GM23338 (cell line): Measurements from ENCODE around the gene STAU1. TPM values are rescaled to one million over a fixed set of nuclear protein-coding genes. Genes with fewer than 3 reads are reported as not detected.

Source experiments
- ATAC-seq: fragments of 200-7000 bp; cut with Tn5 transposase; 3 replicates; pipeline ENCODE4 v1.9.1; 2020
- DNase-seq: peaks from one replicate; pipeline ENCODE4 v3.0.0-alpha.2; 2015; ENCODE audit warnings: low spot score
- H2AFZ ChIP-seq: fragments of 200-600 bp; sonication (generic); 2 replicates; pipeline ENCODE4 v1.8.0; 2016; ENCODE audit warnings: antibody characterized with exemption, mild to moderate bottlenecking, moderate library complexity
- H3F3A ChIP-seq: fragments of 200-600 bp; sonication (generic); replicated peaks from 2 replicates; pipeline ENCODE4 v1.8.0; 2017; ENCODE audit warnings: antibody characterized with exemption, mixed run types, low read depth
- H3K27ac ChIP-seq: fragments of 200-600 bp; sonication (generic); 2 replicates; pipeline ENCODE4 v1.6.1; 2016; ENCODE audit warnings: low read depth
- H3K27me3 ChIP-seq: fragments of 200-600 bp; sonication (generic); 2 replicates; pipeline ENCODE4 v1.8.0; 2016; ENCODE audit warnings: mild to moderate bottlenecking, mixed run types, moderate library complexity; ENCODE audit not compliant: insufficient read depth
- H3K36me3 ChIP-seq: fragments of 200-600 bp; sonication (generic); 2 replicates; pipeline ENCODE4 v1.8.0; 2016; ENCODE audit warnings: mild to moderate bottlenecking; ENCODE audit not compliant: insufficient read depth
- H3K4me1 ChIP-seq: fragments of 200-600 bp; sonication (generic); 2 replicates; pipeline ENCODE4 v1.8.0; 2016; ENCODE audit warnings: mild to moderate bottlenecking, moderate library complexity; ENCODE audit not compliant: insufficient read depth
- H3K4me2 ChIP-seq: fragments of 200-600 bp; sonication (generic); 2 replicates; pipeline ENCODE4 v1.7.1; 2017; ENCODE audit warnings: mixed run types
- H3K4me3 ChIP-seq: fragments of 200-600 bp; sonication (generic); 2 replicates; pipeline ENCODE4 v1.6.1; 2016; ENCODE audit warnings: mixed run types
- H3K79me2 ChIP-seq: fragments of 200-600 bp; sonication (generic); replicated peaks from 2 replicates; pipeline ENCODE4 v1.8.0; 2017; ENCODE audit warnings: mild to moderate bottlenecking; ENCODE audit not compliant: insufficient read depth
- H3K9me2 ChIP-seq: fragments of 200-600 bp; sonication (generic); 2 replicates; pipeline ENCODE4 v1.8.0; 2017; ENCODE audit not compliant: insufficient read depth
- H4K20me1 ChIP-seq: fragments of 200-600 bp; sonication (generic); replicated peaks from 2 replicates; pipeline ENCODE4 v1.8.0; 2017; ENCODE audit warnings: mild to moderate bottlenecking; ENCODE audit not compliant: insufficient read depth
- H3K27ac Mint-ChIP-seq: 2 replicates; pipeline ENCODE4 v1.8.0; 2020; ENCODE audit warnings: inconsistent platforms, mild to moderate bottlenecking, moderate library complexity, mixed read lengths
- H3K27me3 Mint-ChIP-seq: 3 replicates; pipeline ENCODE4 v1.8.0; 2022; ENCODE audit warnings: low read depth, mild to moderate bottlenecking, moderate library complexity, mixed read lengths, inconsistent platforms; ENCODE audit not compliant: insufficient read depth, poor library complexity
- H3K36me3 Mint-ChIP-seq: 3 replicates; pipeline ENCODE4 v1.8.0; 2021; ENCODE audit warnings: low read depth, mild to moderate bottlenecking, inconsistent platforms, moderate library complexity, mixed read lengths
- H3K4me1 Mint-ChIP-seq: 3 replicates; pipeline ENCODE4 v1.8.0; 2020; ENCODE audit warnings: mild to moderate bottlenecking, inconsistent platforms, mixed read lengths
- H3K4me3 Mint-ChIP-seq: 3 replicates; pipeline ENCODE4 v1.8.0; 2021; ENCODE audit warnings: moderate library complexity, mild to moderate bottlenecking, inconsistent platforms, mixed read lengths
- H3K9me3 Mint-ChIP-seq: 3 replicates; pipeline ENCODE4 v1.8.0; 2020; ENCODE audit warnings: moderate library complexity, mild to moderate bottlenecking, inconsistent platforms, mixed read lengths
- CREB1 ChIP-seq: fragments of 250-450 bp; sonication (Bioruptor Pico); IDR thresholded peaks from 2 replicates; pipeline ENCODE4 v1.5.0; 2020; ENCODE audit warnings: low read depth, mild to moderate bottlenecking, moderate library complexity
- EZH2 ChIP-seq: fragments of 200-600 bp; sonication (generic); IDR thresholded peaks from one replicate; pipeline ENCODE4 v1.8.0; 2017; ENCODE audit warnings: antibody characterized with exemption, mild to moderate bottlenecking, low read depth; ENCODE audit not compliant: unreplicated experiment
- JUNB ChIP-seq: IDR thresholded peaks from one replicate; pipeline ENCODE4 v1.6.1; 2016; ENCODE audit warnings: antibody characterized with exemption; ENCODE audit not compliant: unreplicated experiment
- polyA plus RNA-seq: library from polyadenylated mRNA; unstranded; fragments of >200 nt; fragmentation: Nextera tagmentation; extraction: Ambion mirVana; gene quantifications from 2 replicates; pipeline ENCODE4 v1.2.1, GENCODE V29; 2016
- total RNA-seq: library from RNA; depleted of rRNA; stranded (reverse); fragments of >200 nt; shearing (Covaris generic); gene quantifications from 2 replicates; pipeline ENCODE4 v1.2.3, GENCODE V29; 2014; rRNA removed

The STAU1 gene
- total and polyA plus RNA-seq, 2 experiments from 2014 or later, result 102 TPM

- Mint-ChIP-seq H3K36me3 (peaks cover 96% of the 10 kb centered on the region), H3K4me3 (no peak overlapping the region)
- no peaks in the 10 kb centered on the region for H3K9me2 ChIP-seq
Measured at GRCh38 chr20:49074521-49074920, 113.6 kb downstream of the STAU1 start.

More at GRCh38 chr20:49074521-49074920, 113.6 kb downstream of the STAU1 start:
- H3K4me3 ChIP-seq, result no peak overlapping the region
- H3K36me3 ChIP-seq, result peaks cover 87% of the 10 kb centered on the region
- H2AFZ ChIP-seq, result no peak overlapping the region
- no peaks in the 10 kb centered on the region for H3K27me3 ChIP-seq
- peaks cover 26% of the 10 kb centered on the region; the same call in 1 of the 2 replicates for H4K20me1 ChIP-seq
- no peak for TF ChIP-seq CREB1 (CRISPR knock-in tag)
- TF ChIP-seq EZH2, result no peak
- TF ChIP-seq JUNB, result no peak
- H3K27me3 Mint-ChIP-seq, result no peaks in the 10 kb centered on the region
- no peak overlapping the region for H3K27ac Mint-ChIP-seq
- H3K27ac ChIP-seq, result no peak overlapping the region
- no peak for ATAC-seq
- DNase-seq, result no peak
- H3K79me2 ChIP-seq, result peaks cover 35% of the 10 kb centered on the region
- no peaks in the 10 kb centered on the region for H3K9me3 Mint-ChIP-seq
- no peak overlapping the region for H3K4me2 ChIP-seq
- H3K4me1 Mint-ChIP-seq, result no peaks in the 10 kb centered on the region
- peaks cover 11% of the 10 kb centered on the region; the same call in 1 of the 2 replicates for H3F3A ChIP-seq
- no peaks in the 10 kb centered on the region for H3K4me1 ChIP-seq

Other genes starting within 250 kb of the STAU1 start
- 312 and 326 TPM in 2 replicates for gene CSE1L, start 142.0 kb downstream of the STAU1 start, total RNA-seq
- gene CSE1L, start 142.0 kb downstream of the STAU1 start, polyA plus RNA-seq, result 147 and 163 TPM in 2 replicates
- 50.3 and 53.3 TPM in 2 replicates for gene DDX27, start 31.1 kb upstream of the STAU1 start, total RNA-seq
- 81.3 and 91.5 TPM in 2 replicates for gene DDX27, start 31.1 kb upstream of the STAU1 start, polyA plus RNA-seq
- gene ZNFX1, start 89.7 kb upstream of the STAU1 start, total RNA-seq, result 11.1 and 12.1 TPM in 2 replicates
- 6.1 and 6.2 TPM in 2 replicates for gene ZNFX1, start 89.7 kb upstream of the STAU1 start, polyA plus RNA-seq